ENCODE data around the gene KEAP1.

The KEAP1 gene

DNA sequence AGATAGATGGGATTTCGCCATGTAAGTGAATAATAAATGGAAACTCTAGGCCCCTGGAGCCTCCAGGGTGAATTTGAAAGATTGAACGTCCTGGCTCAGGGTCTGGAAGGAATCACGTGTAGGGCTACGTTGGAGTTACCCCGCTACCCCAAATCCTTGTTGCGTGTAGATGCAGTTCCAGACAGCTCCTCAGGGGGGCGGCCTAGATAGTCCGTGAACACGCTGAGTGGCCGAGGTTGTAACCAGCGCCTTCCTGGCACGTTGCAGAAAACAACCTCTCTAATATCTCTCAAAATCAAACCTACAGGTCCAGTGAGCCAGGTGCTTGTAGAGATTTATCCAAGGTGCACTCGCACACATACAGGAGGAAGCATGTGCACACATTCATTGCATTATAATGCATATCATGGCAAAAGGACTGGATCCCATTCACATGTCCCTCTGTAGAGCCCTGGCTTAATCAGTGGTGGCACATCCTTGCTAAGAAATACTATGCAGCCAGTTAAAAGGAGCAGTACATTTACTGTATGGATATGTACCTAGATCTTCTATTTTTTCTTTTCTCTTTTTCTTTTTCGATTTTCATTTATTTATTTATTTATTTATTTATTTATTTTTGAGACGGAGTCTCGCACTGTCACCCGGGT is 2.5 kb upstream of the KEAP1 start:
- no peak for DNase-seq (ENCODE audit: extremely low read depth, low read depth)

DNA sequence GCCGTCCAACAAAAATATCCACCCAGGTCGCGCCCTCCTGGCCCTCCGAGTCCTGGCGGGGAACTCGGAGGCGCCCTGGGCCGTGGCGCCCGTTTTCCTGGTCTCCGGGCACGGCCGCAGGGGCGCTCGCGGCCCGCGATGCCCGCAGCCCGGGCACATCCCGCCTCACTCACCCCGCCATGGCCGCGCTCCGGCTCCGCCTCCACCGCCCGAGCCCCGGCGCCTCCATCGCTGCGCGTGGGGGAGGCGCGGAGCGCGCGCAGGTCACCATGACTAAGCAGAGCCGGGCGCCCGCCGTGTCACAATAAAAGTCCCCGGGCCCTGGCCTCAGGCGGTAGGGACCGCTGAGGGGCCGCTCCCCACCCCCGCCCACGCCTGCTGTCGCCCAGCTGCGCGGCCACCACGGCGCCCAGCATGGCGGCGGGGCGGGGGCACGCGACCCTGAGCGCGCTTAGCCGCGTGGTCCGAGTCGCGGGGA is 593 bp downstream of the KEAP1 start:
- TF ChIP-seq, protein P1, sequence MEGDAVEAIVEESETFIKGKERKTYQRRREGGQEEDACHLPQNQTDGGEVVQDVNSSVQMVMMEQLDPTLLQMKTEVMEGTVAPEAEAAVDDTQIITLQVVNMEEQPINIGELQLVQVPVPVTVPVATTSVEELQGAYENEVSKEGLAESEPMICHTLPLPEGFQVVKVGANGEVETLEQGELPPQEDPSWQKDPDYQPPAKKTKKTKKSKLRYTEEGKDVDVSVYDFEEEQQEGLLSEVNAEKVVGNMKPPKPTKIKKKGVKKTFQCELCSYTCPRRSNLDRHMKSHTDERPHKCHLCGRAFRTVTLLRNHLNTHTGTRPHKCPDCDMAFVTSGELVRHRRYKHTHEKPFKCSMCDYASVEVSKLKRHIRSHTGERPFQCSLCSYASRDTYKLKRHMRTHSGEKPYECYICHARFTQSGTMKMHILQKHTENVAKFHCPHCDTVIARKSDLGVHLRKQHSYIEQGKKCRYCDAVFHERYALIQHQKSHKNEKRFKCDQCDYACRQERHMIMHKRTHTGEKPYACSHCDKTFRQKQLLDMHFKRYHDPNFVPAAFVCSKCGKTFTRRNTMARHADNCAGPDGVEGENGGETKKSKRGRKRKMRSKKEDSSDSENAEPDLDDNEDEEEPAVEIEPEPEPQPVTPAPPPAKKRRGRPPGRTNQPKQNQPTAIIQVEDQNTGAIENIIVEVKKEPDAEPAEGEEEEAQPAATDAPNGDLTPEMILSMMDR (IDR thresholded peaks at IDR 0.05; ENCODE audit: low read depth, low read length), result no peak

More for the DNA sequence above, 2.5 kb upstream of the KEAP1 start:
- TF ChIP-seq, protein P1 (IDR thresholded peaks at IDR 0.05; ENCODE audit: low read depth, low read length), result peak; percentile 79

GRCh38 chr19:10501971-10502523 is 1.1 kb downstream of the KEAP1 start:
- DNase-seq (ENCODE audit: extremely low read depth, low read depth), result no peak
- TF ChIP-seq, protein P1 (IDR thresholded peaks at IDR 0.05; ENCODE audit: low read depth, low read length), result no peak

More for the DNA sequence above, 593 bp downstream of the KEAP1 start:
- peak; percentile 76 for DNase-seq (ENCODE audit: extremely low read depth, low read depth)

DNA sequence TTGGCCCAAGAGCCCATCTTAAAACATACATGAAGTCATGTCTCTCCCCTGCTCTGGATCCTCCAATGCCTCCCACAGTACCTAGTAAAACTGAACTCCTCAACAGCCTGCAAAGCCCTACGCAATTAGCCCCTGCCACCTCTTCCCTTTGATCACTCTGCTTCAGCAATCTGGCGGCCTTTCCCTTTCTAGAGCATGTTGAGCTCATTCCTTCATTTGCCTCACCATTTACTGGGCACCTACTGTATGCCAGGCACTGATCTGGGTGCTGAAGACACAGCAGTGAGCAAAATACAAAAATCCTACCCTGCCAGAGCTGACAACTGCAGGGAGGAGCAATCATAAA is 2.9 kb downstream of the KEAP1 start:
- TF ChIP-seq, protein P1 (IDR thresholded peaks at IDR 0.05; ENCODE audit: low read depth, low read length), result no peak

DNA sequence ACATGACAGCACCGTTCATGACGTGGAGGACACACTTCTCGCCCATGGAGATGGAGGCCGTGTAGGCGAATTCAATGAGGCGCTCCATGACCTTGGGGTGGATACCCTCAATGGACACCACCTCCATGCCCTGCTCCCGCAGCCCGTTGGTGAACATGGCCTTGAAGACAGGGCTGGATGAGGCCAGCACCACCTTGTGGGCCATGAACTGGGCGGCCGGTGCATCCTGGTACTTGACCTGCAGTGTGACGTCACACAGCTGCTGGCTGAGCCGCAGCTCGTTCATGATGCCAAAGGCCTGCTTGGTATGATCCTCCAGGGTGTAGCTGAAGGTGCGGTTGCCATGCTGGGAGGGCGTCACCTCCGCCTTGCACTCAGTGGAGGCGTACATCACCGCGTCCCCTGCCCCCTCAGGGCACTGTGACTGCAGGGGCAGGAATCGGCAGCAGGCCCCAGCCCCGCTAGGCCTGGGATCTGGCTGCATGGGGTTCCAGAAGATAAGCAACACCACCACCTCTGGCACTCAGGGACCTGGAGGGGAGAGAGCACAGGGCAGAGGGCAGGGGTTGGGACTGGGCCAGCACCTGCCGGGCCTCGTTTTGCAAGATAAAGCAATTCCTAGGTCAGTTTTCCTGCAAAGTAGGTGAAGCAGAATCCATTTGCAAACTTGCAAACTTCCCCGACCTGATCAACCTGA is 3.5 kb downstream of the KEAP1 start:
- DNase-seq (ENCODE audit: extremely low read depth, low read depth), result no peak
- TF ChIP-seq, protein P1 (IDR thresholded peaks at IDR 0.05; ENCODE audit: low read depth, low read length), result no peak

More for the DNA sequence above, 2.9 kb downstream of the KEAP1 start:
- DNase-seq (ENCODE audit: extremely low read depth, low read depth), result no peak

- TF ChIP-seq, protein P1 (IDR thresholded peaks at IDR 0.05; ENCODE audit: low read depth, low read length), result no peak
- DNase-seq (ENCODE audit: extremely low read depth, low read depth), result no peak
Observed at GRCh38 chr19:10497371-10497770, 5.8 kb downstream of the KEAP1 start.

GRCh38 chr19:10491472-10492047 is 11.6 kb downstream of the KEAP1 start:
- no peak for DNase-seq (ENCODE audit: extremely low read depth, low read depth)
- TF ChIP-seq, protein P1 (IDR thresholded peaks at IDR 0.05; ENCODE audit: low read depth, low read length), result no peak

All from AG09319 (cell line).